HG02588 (cell line): ENCODE measurements around the gene AHI1.
"Not testable (repeated sequence)": the region's sequence is repeated elsewhere in the genome, so short reads cannot be mapped to it uniquely, and the experiment has no call there.

Source experiments
- ATAC-seq: cut with Tn5 transposase; IDR thresholded peaks from one replicate; pipeline ENCODE4 v1.9.1; 2021; ENCODE audit warnings: mild to moderate bottlenecking, moderate library complexity; ENCODE audit not compliant: unreplicated experiment

Gene AHI1

GRCh38 chr6:135506270-135506997, 8.9 kb upstream of the AHI1 start:
- ATAC-seq, result peak; percentile 95

DNA sequence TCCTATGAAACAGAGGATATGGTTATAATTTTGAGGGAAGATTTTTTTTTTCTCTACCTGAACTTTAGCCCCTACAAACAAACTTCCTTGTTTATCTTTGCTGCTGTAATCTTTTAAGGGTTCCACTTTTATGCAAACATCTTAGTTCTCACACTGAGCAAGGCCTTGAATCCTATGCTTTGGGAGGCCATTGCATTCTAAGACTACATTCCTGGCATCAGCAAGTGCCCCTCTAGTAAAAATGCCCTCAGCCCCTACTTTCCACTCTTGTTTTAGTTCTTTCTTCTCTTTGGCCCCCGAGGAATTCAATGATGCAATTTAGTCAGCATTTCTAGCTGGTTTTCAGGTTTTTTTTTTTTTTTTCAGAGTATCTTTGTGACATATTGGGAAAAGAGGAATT, 8.1 kb upstream of the AHI1 start:
- no peak for ATAC-seq

DNA sequence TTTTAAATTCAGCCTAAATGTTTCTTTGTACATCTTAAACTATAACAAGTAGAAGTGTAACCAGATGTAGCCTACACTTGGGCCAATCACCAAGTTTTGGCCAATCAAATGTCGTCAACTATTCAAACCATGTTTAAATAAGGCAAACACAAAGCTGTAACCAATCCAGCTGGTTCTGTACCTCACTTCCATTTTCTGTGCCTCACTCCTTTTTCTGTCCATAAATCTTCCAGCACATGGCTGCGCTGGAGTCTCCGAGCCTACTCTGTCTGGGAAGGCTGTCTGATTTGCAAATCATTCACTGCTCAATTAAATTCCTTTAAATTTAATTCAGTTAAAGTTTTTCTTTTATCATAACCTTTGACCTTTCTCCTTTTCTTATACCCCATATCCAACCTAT, 7.7 kb upstream of the AHI1 start:
- ATAC-seq, result no peak

GRCh38 chr6:135504734-135505133, 7.2 kb upstream of the AHI1 start:
- no peak for ATAC-seq

GRCh38 chr6:135503703-135504475, 6.3 kb upstream of the AHI1 start:
- ATAC-seq, result no peak

DNA sequence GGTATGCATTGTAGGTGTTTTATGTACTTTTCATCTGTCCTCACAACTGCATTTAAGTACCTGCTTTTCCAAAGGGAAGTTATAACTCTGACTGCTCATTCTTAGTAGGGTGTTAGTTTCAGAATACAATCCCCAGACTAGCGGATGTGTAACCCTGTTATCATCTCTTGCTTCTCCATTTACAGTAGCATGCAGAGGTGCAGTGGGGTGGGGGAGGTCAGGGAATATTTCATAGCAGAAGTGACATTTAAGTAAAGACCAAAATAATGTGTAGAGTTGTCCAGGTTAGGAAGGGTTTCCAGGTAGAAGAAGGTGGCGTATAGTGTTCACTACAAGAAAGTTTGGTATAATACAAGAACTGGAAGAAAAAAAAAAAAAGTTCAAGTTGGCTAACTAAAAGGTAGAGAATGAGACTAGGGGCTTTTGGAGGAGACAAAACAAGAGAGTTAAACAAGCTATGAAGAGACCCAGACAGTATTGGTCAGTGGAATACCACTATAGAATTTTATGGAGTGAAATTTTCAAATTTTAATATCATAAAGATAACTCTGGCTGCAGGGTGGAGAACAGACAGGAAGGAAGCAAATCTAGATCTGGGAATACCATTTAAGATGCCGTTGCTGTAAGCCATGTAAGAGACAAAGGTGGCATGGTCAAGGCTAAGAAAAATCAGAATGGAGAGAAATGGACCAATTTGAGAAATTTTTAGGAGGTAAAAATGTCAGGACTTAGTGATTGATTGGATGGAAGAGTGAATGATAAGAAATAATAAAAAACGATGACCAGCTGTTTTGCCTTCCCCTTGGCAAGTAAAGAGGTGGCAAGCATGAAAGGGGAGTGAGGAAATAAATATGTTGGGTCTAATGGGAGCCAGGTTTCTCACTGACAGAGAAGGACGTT, 2.2 kb upstream of the AHI1 start:
- ATAC-seq, result no peak

DNA sequence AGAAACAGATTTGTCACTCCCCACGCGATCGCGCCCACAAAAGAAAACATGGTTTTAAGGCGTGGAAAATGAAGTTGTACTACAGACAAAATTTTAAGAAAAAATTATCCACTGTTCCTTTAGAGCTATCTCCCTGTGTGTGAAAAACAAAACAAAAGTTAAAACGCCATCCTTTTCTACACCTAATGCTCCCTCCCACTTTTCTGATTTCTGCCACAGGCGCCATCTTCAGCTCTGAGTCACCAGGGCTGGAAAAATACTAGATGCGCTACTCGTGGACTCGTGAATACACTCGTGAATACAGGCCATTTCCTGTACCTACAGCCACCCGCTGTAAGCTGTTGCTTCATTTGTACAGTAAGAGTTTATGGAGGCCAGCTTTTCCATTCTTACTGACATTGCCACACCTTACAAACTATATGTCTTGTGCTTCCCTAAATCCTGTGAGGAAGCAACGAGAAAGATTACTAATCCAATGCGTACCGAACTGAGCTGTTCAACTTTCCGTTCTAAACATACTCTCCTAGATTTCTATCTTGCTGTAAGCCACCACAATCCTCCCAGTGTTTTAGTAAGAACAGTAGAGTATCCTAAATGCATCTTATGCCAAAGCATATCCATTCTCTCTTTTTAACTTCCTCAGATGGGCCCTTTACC, 773 bp upstream of the AHI1 start:
- peak; percentile 32 for ATAC-seq

GRCh38 chr6:135496800-135497411, 634 bp downstream of the AHI1 start:
- no peak for ATAC-seq

- no peak for ATAC-seq
These were observed 4.2 kb downstream of the AHI1 start for GRCh38 chr6:135493218-135493961.

GRCh38 chr6:135490381-135490780, 7.2 kb downstream of the AHI1 start:
- no peak for ATAC-seq

DNA sequence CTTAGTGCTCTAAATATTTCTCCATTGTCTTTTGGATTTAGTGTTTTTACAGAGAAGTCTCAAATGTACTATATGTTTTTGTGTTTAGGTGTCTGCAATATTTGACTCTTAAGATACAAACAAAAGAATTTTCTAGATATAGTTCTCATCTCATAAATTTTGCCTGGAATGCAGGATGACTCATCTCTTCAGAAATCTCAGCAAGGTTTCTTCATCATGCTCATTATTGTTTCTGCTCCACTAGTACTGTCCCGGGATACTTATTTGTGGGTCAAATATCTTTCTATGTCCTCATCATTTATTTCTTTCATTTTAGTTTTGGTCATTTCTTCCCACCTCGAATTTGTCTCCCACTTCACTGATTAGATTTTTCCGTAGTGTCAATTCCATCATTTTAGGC, 9.5 kb downstream of the AHI1 start:
- ATAC-seq, result no peak

DNA sequence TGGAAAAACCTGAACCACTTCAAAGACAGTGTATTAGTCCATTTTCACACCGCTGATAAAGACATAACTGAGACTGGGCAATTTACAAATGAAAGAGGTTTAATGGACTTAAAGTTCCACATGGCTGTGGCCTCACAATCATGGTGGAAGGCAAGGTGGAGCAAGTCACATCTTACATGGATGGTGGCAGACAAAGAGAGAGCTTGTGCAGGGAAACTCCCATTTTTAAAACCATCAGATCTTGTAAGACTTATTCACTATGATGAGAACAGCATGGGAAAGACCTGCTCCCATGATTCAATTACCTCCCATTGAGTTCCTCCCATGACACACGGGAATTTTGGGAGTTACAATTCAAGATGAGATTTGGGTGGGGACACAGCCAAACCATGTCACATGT, 13.6 kb downstream of the AHI1 start:
- not testable (repeated sequence) for ATAC-seq

GRCh38 chr6:135481783-135482369, 15.7 kb downstream of the AHI1 start:
- ATAC-seq, result no peak

- ATAC-seq, result no peak
These were observed 17.9 kb downstream of the AHI1 start for GRCh38 chr6:135479601-135480000.

DNA sequence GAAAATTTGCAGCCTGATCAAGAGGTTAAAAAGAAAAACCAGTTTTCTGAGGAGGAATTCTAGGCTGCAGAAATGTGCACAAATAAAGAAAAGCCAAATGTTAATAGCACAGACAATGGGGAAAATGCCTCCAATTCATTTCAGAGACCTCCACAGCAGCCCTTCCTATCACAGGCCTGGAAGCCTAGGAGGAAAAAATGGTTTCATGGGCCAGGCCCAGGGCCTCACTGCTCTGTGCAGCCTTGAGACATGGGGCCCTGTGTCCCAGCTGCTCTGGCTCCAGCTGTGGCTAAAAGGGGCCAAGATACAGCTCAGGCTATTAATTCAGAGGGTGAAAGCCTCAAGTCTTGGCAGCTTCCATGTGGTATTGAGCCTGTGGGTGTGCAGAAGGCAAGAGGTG, 18.9 kb downstream of the AHI1 start:
- no peak for ATAC-seq

- no peak for ATAC-seq
These were observed 22.2 kb downstream of the AHI1 start for GRCh38 chr6:135475292-135475886.

GRCh38 chr6:135474362-135474761, 23.2 kb downstream of the AHI1 start:
- no peak for ATAC-seq

DNA sequence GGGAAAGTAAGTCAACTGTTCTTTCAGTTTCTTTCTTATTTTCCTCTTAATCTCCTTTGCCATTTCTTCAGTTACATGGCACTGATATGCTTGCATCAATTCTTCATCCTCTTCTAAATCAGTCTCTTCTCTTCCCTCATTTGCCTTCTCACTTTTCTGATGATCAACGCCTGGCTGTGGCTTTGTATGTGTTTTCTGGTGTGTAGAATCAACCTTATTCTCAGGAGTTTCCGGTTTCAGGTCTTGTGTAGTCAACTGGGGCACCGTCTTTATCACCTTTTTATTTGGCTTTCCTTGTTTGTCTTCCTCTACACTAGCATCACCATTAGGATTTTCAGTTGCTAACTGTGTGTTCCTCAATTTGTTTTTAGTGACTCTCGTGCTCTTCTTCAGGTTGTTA, 31.6 kb downstream of the AHI1 start:
- ATAC-seq, result no peak

DNA sequence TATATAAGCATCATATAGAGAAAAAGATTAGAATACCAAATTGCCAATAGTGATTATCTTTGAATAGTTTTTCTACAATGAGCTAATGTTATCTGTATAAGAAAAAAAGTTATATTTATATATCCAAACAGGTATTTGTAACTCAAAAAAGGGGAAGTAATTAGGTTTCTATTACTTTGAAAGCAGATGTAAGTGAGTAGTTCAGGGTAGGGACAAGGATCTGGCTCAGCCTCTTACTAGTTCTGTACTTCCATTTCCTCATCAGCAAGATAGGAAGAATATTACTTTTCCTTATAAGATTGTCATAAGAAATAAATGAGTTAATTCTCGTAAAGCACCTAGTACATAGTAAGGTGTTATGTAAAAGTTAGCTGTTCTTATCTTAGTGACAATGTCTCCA, 32.2 kb downstream of the AHI1 start:
- peak; percentile 70 for ATAC-seq
